HG03571 (cell line): ENCODE results near the gene TMEM120A.
"Not testable (repeated sequence)": the region's sequence is repeated elsewhere in the genome, so short reads cannot be mapped to it uniquely, and the experiment has no call there.

Experiments used
- ATAC-seq: cut with Tn5 transposase; IDR thresholded peaks from one replicate; pipeline ENCODE4 v1.9.1; 2021; ENCODE audit not compliant: unreplicated experiment

The TMEM120A gene

DNA sequence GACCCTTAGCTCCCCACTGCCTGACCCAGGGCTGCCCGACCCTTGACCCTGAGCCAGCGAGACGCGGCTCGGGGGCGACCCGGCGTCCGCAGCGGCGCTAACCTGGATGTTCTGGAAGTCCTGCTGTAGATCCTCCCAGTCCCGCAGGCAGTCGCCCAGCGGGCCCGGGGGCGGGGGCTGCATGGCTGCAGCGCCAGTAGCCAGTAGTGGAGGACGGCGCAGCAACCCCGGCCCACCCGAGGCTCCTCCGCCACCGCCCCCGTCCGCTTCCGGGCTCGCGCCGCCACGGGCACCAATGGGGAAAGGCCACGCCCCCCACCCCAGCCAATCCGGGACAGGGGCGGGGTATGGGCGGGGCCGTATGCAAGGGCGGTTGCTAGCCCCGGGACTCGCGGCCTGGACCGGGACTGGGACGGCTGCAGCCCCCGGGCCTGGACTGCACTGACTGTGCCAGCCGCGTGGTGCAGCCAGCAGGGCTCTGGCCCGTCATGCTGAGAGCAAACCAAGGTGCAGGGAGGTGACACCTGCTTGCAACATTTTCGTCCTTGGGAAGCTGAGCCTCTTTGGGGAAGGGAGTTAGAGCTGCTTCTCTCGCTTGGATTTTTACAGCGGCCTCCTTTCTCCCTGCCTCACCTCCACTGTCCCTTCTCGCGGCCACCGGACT is at the start of gene TMEM120A:
TSS of gene TMEM120A (minus strand) at position 208 of the 664 bp plus-strand sequence. CDS start at position 183, 25 bp downstream.
- ATAC-seq = peak; percentile 90

DNA sequence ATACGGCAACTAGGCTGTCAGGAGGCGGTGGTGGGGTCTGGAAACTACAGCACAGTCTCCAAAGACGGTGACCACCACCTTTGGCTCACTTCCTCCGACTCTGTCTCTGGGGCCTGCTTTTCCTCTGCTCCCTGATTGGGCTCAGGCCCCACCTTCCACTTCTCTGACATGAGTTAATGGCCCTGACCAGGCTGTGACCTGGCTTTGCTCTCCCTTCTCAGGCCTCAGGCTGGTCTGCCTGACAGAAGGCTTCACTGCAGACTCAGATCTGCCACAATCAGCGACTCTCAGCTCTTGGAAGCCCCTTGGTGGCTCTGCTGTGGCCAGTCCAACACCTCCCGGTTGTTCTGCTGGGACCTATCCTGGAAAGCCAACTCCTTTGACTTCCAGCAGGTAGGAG is 45.7 kb upstream of the TMEM120A start:
- no peak for ATAC-seq

DNA sequence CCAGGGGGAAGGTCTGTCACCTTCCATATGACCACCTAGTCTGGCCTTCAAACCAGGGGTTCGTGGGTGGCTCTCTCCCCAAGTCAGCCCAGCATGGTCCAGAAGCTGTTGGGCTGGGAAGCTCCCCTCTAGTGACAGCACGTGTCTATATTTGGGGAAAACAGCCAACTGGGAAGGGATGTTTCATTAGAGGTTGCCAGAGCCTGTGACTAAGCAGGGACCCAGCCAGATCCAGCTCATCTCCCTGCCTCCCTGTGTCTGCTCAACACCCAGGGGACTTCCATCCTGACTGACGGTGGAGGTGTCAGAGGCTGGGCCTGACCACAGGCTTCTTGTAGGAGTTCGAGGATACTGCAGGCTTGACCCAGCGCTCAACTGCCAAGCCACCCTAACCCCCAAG is 42.9 kb upstream of the TMEM120A start:
- ATAC-seq = no peak

DNA sequence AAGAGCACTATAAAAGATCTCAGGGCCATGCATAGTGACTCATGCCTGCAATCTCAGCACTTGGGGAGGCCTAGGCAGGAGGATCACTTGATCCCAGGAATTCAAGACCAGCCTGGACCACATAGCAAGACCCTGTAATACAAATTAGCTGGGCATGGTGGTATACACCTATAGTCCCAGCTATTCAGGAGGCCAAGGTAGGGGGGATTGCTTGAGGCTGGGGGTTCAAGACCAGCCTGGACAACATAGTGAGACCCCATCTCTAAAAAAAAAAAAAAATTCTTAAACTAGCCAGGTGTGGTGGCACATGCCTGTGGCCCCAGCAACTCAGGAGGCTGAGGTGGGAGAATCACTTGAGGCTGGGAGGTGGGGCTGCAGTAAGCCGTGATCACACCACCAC is 37.6 kb upstream of the TMEM120A start:
- ATAC-seq = no peak

DNA sequence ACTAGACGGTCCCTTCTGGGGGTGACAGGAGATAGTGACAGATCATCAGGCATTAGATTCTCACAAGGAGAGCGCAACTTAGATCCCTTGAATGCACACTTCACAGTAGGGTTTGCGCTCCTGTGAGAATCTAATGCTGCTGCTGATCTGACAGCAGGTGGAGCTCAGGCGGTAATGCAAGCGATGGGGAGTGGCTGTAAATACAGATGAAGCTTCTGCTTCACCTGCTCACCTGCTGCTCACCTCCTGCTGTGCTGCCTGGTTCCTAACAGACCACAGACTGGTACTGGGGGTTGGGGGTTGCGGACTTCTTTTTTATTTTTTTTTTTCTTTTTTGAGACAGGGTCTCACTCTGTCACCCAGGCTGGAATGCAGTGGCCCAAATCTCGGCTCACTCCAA is 35.3 kb upstream of the TMEM120A start:
- not testable (repeated sequence) for ATAC-seq

DNA sequence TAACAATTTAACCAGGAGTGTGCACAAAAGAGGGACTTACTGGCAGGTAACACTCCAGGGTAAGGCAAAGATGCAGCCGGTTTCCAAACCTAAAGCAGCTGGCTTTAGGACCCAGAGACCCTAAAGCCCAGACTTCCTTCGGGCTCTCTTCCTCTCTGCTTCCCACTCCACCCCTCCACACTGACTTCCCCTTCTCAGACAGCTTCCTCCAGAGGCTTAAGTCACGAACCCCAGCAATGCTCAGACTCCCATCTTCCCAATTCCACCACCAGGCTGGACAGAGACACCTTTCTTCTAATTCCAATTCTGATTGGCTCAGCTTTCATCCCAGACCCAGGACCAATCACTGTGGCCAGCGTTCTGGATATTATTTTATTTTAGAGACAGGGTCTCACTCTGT is 28.6 kb upstream of the TMEM120A start:
- no peak for ATAC-seq

DNA sequence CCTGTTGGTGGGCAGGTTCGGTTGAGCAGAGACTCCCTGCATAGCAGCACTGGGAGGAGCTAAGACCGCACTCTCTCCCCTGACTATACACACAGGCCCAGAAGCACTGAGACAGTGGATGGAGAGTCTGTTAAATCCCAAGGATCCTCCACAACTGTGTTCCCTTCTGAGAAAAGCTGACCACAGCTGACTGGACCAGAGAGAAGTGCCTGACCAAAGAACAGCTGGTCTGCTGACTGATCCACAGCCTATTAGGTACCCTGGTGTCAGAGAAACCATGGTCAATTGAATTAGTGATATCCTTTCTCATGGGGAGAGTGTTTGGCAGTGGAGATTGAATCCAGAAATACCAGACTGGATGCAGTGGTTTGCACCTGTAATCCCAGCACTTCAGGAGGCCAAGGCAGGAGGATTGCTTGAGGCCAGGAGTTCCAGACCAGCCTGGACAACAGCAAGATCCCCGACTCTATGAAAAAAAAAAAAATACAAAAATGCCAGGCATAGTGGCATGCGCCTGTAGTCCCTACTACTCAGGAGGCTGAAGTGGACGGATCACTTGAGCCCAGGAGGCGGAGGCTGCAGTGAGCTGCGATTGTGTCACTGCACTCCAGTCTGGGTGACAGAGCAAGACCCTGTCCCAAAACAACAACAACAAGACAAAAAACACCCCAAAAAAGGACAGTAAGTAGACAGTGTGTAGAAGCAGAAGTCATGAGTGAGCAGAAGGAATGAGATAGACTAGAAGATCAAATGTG is 27.8 kb upstream of the TMEM120A start:
- no peak for ATAC-seq

DNA sequence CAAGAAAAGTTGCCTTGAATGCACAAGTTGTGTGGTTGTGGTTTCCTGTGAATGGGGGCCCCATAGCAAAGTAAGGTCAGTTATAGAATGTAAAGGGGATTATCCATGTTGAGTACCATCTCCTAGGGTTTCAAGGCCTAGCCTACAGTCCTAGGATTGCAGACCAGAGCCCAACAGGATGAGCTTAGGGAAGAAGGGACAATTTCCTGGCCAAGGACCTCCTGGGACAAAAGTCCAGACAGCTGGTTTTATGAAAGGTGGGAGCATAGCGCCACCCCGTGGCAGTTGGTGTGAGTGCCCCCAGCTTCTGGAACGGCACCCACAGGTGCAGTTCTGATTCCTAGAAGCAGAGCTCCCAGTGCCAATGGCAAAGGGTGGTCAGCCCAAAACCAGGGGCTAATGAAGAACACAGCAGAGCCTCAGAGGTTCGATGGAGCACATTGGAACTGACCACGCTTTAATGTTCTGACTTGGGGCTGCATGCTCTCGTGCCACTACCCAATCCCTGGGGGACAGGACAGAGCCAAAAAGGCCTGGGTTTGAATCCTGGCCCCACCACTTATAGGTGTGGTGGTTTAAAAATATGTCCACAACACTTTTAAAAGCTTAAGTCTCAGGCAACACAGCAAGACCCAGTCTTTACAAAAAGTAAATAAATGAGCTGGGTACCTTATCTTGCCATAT is 25.8 kb upstream of the TMEM120A start:
- no peak for ATAC-seq

DNA sequence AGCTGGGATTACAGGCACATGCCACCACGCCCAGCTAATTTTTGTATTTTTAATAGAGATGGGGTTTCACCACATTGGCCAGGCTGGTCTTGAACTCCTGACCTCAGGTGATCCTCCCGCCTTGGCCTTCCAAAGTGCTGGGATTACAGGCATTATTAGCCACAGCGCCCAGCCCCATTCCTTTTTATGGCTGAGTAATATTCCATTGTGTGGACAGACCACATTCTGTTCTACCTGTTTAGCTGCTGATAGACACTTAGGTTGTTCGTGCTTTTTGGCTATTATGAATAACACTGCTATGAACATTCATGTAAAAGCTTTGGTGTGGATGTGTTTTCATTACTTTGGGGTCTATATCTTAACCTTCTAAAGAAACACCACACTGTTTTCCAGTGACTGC is 24.1 kb upstream of the TMEM120A start:
- not testable (repeated sequence) for ATAC-seq

DNA sequence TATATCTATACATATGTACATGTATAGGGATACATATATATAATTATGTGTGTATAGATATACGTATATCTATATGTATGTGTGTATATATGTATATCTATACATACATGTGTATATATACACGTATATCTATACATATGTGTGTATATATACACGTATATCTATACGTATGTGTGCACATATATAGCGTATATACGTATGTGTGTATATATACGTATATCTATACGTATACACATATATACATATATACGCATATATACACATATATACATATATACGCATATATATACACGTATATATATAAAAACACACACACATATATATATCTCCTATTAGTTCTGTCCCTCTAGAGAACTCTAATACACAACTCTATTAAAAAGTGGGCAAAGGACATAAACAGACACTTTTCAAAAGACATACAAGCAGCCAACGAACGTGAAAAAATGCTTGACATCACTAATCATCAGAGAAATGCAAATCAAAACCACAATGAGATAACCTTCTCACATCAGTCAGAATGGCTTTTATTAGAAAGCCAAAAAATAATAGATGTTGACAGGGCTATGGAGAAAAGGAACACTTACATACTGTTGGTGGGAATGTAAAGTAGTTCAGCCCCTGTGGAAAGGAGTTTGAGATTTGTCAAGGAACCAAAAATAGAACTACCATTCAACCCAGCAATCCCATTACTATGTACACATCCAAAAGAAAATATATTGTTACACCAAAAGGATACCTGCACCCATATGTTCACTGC is 22.0 kb upstream of the TMEM120A start:
- no peak for ATAC-seq

DNA sequence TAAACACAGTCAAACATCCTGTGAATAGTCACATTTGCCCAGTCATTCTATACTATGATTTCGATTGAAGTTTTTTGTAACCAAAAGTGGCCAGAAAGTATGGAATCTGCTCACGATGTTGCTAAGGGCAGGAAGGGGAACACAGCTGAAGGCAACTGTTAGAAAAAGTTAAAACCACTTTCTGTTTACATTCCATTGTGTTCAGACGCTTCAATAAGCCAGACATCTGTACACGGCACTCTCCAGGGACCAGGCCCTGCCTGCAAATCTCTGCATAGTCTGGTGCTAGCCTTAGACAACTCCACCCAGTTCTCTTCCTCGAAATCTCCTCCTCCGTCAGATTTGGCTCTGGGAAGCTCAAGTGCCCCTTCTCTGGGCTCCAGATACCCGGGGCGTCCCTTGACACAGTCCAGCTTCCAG is 17.1 kb upstream of the TMEM120A start:
- ATAC-seq = no peak

DNA sequence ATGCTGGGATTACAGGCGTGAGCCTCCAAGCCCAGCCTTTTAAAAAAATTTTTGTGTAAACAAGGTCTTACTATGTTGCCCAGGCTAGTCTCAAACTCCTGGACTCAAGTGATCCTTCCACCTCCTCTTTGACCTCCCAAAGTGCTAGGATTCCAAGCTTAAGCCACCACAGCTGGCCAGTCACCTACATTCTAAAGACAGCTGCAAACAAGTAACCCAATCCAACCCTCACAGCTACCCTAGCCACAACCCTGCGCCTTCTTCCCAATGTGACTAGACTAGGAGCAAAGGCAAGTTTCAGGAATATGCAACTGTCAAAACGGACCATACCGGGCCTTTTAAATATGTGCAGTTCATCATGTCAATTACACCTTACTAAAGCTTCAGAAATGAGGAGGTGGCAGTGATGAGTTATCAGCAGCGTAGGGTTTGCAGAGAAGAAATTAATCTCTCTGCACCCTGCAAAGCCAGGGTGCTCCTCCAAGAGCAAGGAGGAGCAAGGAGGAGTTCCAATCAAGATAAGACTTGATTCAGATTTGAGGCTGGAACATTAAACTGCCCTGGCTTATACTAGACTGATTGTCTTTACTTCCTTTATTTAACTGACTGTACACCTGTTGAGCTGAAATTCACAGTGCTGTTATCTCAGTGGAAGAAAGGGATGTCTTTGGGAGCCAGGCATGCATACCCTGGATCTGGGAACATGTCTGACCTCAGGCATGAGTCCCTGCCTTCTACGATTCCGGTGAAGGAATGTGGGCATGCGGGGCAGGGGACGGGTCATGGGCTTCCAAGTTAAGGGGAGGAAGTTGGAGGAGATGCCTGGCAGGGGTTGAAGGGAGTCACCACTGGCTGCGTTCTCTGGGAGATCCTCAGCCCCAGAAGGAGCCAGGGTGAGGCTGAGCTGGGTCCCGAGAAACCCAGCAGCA is 15.5 kb upstream of the TMEM120A start:
- no peak for ATAC-seq

DNA sequence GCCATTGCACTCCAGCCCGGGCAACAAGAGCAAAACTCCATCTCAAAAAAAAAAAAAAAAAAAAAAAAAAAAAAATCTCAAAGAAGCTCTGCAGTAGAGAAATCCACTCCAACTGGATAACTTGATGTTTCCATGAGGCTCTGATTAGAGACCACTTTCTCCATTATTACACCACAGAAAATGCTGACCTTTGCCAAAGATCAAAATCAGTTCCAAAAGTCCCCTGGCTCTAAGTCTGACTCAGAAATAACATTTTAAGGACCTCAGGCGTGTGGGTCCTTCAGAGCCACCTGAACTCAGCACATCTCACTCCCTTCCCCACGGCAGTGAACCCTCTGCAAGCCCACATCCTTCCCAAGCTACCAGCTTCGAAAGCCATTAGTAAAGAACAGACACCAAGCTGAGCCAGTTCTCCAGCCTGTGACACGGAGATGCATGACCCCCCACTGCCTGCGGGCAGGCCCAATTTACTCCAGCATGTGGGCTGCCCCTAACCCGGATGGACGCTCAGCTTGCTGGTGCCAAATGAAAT is 13.8 kb upstream of the TMEM120A start:
- ATAC-seq = no peak

DNA sequence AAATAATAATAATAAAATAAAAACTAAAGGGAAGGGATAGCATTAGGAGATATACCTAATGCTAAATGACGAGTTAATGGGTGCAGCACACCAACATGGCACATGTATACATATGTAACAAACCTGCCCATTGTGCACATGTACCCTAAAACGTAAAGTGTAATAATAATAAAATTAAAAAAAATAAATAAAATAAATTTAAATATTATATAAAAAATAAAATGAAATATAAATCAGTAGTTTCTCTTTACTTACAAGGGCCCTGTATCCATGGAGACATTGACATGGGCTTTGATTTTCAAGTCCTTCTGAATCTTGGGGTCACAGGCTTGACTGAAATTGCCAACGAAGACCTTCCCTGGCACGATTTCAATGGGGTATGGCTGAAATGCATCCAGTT is 10.6 kb upstream of the TMEM120A start:
- ATAC-seq = not testable (repeated sequence)

DNA sequence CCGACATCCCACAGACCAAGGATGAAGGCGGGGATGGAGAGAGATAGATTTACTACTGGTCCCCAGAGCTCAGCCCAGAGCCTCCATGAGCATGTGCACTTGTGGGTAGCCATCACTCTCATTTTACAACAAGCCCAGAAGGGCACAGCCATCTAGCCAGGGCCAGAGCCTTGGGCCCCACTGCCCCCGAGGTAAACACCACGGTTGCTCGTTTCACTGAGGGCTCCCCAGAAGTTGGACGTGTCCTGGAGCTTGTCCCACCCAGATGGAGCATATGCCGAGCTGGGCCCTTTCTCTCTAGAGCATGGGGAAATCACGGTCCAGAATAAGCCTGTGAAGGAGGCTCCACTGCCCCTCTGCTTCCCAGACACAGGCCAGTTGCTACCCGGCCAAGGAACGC is 9.0 kb upstream of the TMEM120A start:
- ATAC-seq = no peak

DNA sequence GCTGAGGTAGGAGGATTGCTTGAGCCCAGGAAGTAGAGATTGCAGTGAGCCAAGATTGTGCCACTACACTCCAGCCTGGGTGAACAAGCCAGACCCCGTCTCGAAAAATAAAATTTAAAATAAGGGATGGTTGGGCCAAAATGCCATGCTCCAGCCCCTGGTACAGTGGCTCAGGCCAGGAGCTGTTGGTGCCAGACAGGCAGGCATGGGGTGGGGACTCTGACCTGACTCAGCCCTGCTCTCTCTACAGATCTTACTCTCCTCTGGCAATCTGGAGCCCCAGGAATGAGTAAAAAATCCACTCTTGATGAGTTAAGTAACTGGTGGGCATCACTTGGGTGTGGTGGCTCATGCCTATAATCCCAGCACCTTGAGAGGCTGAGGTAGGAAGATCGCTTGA is 8.4 kb upstream of the TMEM120A start:
- ATAC-seq = no peak

DNA sequence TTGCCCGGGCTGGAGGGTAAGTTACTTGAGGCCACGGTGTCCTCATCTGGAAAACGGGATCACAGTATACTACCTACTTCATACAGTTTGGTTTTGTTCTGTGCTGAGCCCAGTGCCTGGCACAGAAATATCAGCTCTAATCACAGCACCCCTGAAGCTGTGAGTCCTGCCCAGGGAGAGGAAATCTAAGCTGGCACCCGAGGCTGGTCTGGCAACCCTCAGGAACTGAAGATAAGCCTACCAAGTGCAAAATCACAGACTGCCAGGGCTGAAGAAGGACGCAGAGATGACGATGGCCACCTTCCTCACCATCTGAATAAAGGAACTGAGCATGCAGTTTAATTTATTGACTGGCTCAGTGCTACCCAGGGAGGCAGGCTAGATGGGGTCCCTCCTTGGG is 7.7 kb upstream of the TMEM120A start:
- no peak for ATAC-seq

DNA sequence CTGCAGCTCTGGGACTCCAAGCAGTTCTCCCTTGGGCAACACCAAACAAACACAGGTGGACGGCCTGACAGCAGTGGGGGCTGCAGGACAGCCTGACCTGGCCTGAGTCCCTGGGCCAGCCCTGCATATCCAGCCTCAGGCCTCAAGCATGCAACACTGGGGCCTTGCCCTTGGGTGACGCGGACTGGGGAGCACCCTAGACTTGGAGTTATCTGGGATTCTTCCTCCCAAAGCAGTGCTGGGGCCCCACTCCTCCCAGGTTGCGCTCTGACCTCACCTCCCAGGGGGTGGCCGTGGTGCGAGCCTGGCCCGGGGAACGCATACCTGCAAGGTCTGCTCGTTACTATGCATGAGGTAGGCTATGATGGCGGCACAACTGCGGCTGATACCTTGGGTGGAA is 6.2 kb upstream of the TMEM120A start:
- ATAC-seq = no peak

DNA sequence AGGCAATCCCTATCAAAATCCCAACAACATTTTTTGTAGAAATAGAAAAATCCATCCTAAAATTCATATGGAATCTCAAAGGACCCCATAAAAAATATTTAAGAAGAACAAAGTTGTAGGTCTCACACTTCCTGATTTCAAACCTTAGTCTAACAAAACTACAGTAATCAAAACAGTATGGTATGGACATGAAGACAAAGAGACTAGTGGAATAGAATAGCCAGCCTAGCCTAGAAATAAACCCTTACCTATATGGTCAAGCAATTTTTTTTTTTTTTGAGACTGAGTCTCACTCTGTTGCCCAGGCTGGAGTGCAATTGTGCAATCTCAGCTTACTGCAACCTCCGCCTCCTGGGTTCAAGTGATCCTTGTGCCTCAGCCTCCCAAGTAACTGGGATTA is 3.6 kb upstream of the TMEM120A start:
- ATAC-seq = no peak

DNA sequence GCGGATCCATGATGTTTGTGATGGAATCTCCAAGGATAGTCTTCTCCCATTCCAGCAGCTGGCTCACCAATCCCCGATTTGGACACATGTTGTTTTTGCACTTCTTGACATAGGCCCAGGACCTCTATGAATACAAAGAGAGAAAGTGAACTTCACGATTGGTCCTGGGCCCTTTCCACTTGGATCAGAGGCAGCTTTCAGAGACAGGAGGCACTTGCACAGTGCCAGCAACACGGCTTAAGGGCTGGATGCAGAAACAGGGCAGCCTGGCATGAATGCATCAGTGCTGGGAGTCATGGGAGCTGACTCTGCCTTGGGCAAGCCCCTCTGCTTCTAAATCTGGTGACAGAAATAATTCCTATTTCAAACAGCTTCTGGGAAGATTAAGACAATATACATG is 2.1 kb upstream of the TMEM120A start:
- no peak for ATAC-seq
